ENCODE data around the gene SLC35D1.

SLC35D1 gene

GRCh38 chr1:67060811-67061218 is 6.9 kb upstream of the SLC35D1 start:
- H3K4me3 ChIP-seq (ENCODE audit: low read depth, low read length), result no peak overlapping the region
- TF ChIP-seq CTCF (IDR thresholded peaks at IDR 0.05; ENCODE audit: low read depth, low read length), result no peak

- no peak for TF ChIP-seq CTCF (IDR thresholded peaks at IDR 0.05; ENCODE audit: low read depth, low read length)
- no peak overlapping the region for H3K4me3 ChIP-seq (ENCODE audit: low read depth, low read length)
Observed at GRCh38 chr1:67059346-67059745, 5.4 kb upstream of the SLC35D1 start.

GRCh38 chr1:67058761-67059160 is 4.8 kb upstream of the SLC35D1 start:
- no peak for TF ChIP-seq CTCF (IDR thresholded peaks at IDR 0.05; ENCODE audit: low read depth, low read length)
- H3K4me3 ChIP-seq (ENCODE audit: low read depth, low read length), result no peak overlapping the region

GRCh38 chr1:67058242-67058641 is 4.3 kb upstream of the SLC35D1 start:
- no peak overlapping the region for H3K4me3 ChIP-seq (ENCODE audit: low read depth, low read length)
- TF ChIP-seq CTCF (IDR thresholded peaks at IDR 0.05; ENCODE audit: low read depth, low read length), result no peak

GRCh38 chr1:67053535-67053784 is 488 bp downstream of the SLC35D1 start:
- no peak for TF ChIP-seq CTCF (IDR thresholded peaks at IDR 0.05; ENCODE audit: low read depth, low read length)
- H3K4me3 ChIP-seq (ENCODE audit: low read depth, low read length), result peak overlapping the region; percentile 77

GRCh38 chr1:67052741-67053534 is 1.0 kb downstream of the SLC35D1 start:
- no peak for TF ChIP-seq CTCF (IDR thresholded peaks at IDR 0.05; ENCODE audit: low read depth, low read length)

GRCh38 chr1:67051196-67051595 is 2.8 kb downstream of the SLC35D1 start:
- peak overlapping the region; percentile 77 for H3K4me3 ChIP-seq (ENCODE audit: low read depth, low read length)
- no peak for TF ChIP-seq CTCF (IDR thresholded peaks at IDR 0.05; ENCODE audit: low read depth, low read length)

More at GRCh38 chr1:67052741-67053534, 1.0 kb downstream of the SLC35D1 start:
- peak overlapping the region; percentile 77 for H3K4me3 ChIP-seq (ENCODE audit: low read depth, low read length)
